Caco-2 (cell line): ENCODE measurements around the gene SULT1A1. TPM values are rescaled to one million over a fixed set of nuclear protein-coding genes. Genes with fewer than 3 reads are reported as not detected.

ENCODE experiments used
- BruUV-seq: library from RNA; stranded (reverse); fragments of 400-500 nt; replicated peaks from 2 replicates; lab custom pipeline; 2021; lab: Mats Ljungman, UMichigan
- CTCF ChIA-PET: fragments of 300-600 bp; sonication (Branson Sonifier 250); formaldehyde crosslinking; loops from one replicate; lab custom pipeline; 2022; ENCODE audit warnings: antibody characterized with exemption; lab: Charles Lee
- POLR2A ChIA-PET: fragments of 300-600 bp; sonication (Branson Sonifier 250); formaldehyde crosslinking; loops from one replicate; lab custom pipeline; 2022; ENCODE audit warnings: antibody characterized with exemption; lab: Charles Lee
- DNase-seq, 2 experiments: peaks; one replicate each; pipeline versions ENCODE4 v3.0.0 to v3.0.0-alpha.2; 2020 to 2022
- H3K27me3 ChIP-seq: replicated peaks from 2 replicates; pipeline ENCODE4 v1.6.0; 2011; ENCODE audit warnings: low read length; ENCODE audit not compliant: control insufficient read depth, insufficient read depth
- H3K36me3 ChIP-seq: 2 replicates; pipeline ENCODE4 v1.5.1; 2011; ENCODE audit warnings: low read length; ENCODE audit not compliant: control insufficient read depth, insufficient read depth
- H3K4me1 ChIP-seq: fragments of 250-450 bp; sonication (Bioruptor Pico); 2 replicates; pipeline ENCODE4 v1.5.1; 2020; ENCODE audit warnings: mild to moderate bottlenecking
- H3K4me3 ChIP-seq: 2 replicates; pipeline ENCODE4 v1.5.1; 2011; ENCODE audit warnings: low read depth, mild to moderate bottlenecking, control low read depth, low read length
- H3K9me3 ChIP-seq: fragments of 250-450 bp; sonication (Bioruptor Pico); 2 replicates; pipeline ENCODE4 v1.5.1; 2020; ENCODE audit warnings: mild to moderate bottlenecking, moderate library complexity
- H3K27ac Mint-ChIP-seq: one replicate; pipeline ENCODE4 v1.8.0; 2022; ENCODE audit warnings: mixed read lengths; ENCODE audit not compliant: unreplicated experiment
- H3K27me3 Mint-ChIP-seq: one replicate; pipeline ENCODE4 v1.8.0; 2022; ENCODE audit warnings: mixed read lengths; ENCODE audit not compliant: insufficient read depth, unreplicated experiment
- H3K36me3 Mint-ChIP-seq: one replicate; pipeline ENCODE4 v1.8.0; 2022; ENCODE audit warnings: mild to moderate bottlenecking, mixed read lengths; ENCODE audit not compliant: insufficient read depth, unreplicated experiment
- H3K4me1 Mint-ChIP-seq: one replicate; pipeline ENCODE4 v1.8.0; 2022; ENCODE audit warnings: low read depth, mixed read lengths; ENCODE audit not compliant: unreplicated experiment
- H3K4me3 Mint-ChIP-seq: one replicate; pipeline ENCODE4 v1.8.0; 2022; ENCODE audit warnings: mild to moderate bottlenecking, moderate library complexity, mixed read lengths; ENCODE audit not compliant: unreplicated experiment
- H3K9me3 Mint-ChIP-seq: one replicate; pipeline ENCODE4 v1.8.0; 2022; ENCODE audit warnings: mixed read lengths; ENCODE audit not compliant: unreplicated experiment
- intact Hi-C: fragments of 100-400 bp; cut with micrococcal nuclease; formaldehyde crosslinking; loops from one replicate; pipeline ENCODE4 v1.10.0; 2022; ENCODE audit not compliant: unreplicated experiment
- total RNA-seq: library from RNA; stranded (reverse); gene quantifications from 2 replicates; pipeline ENCODE4 v1.2.3, GENCODE V29; 2022
- TF ChIP-seq, protein P1 (sequence below), 2 experiments: fragments of 200-600 bp in 1 of 2; IDR thresholded peaks; 1 replicate in 1 of 2; 2 replicates in 1 of 2; pipeline versions ENCODE4 v1.5.1 to v1.8.0; 2011 to 2022; ENCODE audit warnings: antibody characterized with exemption in 1 of 2, control low read depth in 1 of 2, inconsistent platforms in 1 of 2, low read depth in 1 of 2, low read length in 1 of 2, mild to moderate bottlenecking in 1 of 2, moderate library complexity in 1 of 2; ENCODE audit not compliant: insufficient read depth in 1 of 2, severe bottlenecking in 1 of 2, unreplicated experiment in 1 of 2

The SULT1A1 gene
- total RNA-seq, 1 experiment from 2014 or later: 9.1 TPM

DNA sequence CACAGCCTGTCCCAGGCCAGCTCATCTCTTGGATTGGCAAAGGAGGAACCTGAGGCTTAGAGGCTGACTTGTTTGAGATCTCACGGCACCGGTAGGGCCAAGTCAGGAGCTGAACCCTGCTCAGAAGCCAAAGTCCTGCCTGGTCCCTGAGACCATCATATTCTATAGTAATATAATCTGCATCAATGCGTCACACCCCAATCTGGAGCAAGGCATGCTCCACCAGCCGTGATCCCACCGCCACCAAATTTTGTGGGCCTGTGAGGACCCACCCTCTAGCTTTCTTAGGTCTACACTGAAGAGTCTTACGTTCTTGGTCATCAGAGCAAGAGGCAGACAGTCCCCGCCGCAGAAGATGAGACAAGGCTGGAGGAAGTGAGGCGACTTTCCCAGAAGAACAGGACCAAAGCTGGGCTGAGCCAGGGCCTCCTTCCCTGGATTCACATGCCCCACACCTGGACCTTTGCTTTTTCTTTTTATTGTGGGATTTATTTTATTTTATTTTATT is 2.7 kb downstream of the SULT1A1 start:
- CTCF ChIA-PET: no interaction called here

DNA sequence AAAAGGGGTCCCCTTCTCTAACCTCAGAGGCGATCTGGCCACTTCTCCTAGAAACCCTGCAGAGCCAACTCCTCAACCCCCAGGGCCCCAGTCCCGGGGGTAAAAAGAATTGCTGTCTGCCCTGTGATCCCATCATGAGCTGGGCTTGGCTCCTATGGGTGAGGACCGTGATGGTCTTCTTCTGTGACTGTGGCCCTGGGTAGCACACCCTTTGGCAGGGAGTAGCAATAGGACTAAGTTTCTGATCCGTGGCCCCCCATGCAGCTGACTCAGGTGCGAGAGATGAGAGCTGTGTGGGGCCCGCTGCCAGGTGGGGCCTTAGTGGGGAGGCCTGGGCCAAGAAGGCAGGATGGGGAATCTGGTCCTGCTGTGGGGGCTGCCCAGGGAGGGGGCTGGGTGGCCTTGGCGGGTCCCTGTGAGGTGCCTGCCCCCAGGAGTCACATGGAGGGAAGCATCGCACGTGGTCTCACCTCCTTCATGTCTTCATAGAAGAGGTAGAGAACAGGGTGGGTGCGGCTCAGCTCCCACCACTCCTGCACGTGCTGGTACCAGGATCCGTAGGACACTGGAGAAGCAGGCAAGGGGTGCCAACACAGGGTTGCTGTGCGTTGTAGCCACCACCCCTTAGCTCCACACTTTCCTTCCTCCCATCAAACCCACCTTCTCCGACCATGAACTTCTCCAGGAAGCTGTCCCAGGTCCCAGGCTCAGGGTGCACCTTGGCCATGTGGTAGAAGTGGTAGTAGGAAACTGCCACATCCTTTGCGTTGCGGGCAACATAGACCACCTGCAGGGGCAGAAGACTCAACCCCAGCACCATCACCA is 3.3 kb downstream of the SULT1A1 start:
- Histone ChIP-seq H3K9me3 (no peaks in the 10 kb centered on the region), H3K4me1 (no peaks in the 10 kb centered on the region), H3K27me3 (no peaks in the 10 kb centered on the region), H3K4me3 (no peak overlapping the region), H3K36me3 (no peaks in the 10 kb centered on the region)
- ChIA-PET CTCF (no interaction called here), POLR2A (no interaction called here)
- Mint-ChIP-seq H3K4me3 (no peak overlapping the region), H3K27ac (no peak overlapping the region), H3K36me3 (peaks cover 6% of the 10 kb centered on the region), H3K27me3 (no peaks in the 10 kb centered on the region), H3K9me3 (no peaks in the 10 kb centered on the region), H3K4me1 (no peaks in the 10 kb centered on the region)
- TF ChIP-seq, protein P1, sequence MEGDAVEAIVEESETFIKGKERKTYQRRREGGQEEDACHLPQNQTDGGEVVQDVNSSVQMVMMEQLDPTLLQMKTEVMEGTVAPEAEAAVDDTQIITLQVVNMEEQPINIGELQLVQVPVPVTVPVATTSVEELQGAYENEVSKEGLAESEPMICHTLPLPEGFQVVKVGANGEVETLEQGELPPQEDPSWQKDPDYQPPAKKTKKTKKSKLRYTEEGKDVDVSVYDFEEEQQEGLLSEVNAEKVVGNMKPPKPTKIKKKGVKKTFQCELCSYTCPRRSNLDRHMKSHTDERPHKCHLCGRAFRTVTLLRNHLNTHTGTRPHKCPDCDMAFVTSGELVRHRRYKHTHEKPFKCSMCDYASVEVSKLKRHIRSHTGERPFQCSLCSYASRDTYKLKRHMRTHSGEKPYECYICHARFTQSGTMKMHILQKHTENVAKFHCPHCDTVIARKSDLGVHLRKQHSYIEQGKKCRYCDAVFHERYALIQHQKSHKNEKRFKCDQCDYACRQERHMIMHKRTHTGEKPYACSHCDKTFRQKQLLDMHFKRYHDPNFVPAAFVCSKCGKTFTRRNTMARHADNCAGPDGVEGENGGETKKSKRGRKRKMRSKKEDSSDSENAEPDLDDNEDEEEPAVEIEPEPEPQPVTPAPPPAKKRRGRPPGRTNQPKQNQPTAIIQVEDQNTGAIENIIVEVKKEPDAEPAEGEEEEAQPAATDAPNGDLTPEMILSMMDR (IDR thresholded peaks at IDR 0.05; ENCODE audit: insufficient read depth in 1 of 2, low read depth in 1 of 2, low read length in 1 of 2, severe bottlenecking in 1 of 2, unreplicated experiment in 1 of 2): no peak
- BruUV-seq: no TSS peak
- DNase-seq: no peak
- intact Hi-C loops: no loop called here

More for the DNA sequence above, 2.7 kb downstream of the SULT1A1 start:
- no peaks in the 10 kb centered on the region for H3K27me3 ChIP-seq
- no peaks in the 10 kb centered on the region for H3K36me3 ChIP-seq
- BruUV-seq: no TSS peak
- Mint-ChIP-seq H3K9me3 (no peaks in the 10 kb centered on the region), H3K27ac (no peak overlapping the region), H3K36me3 (peaks cover 6% of the 10 kb centered on the region), H3K4me3 (no peak overlapping the region), H3K4me1 (no peaks in the 10 kb centered on the region), H3K27me3 (no peaks in the 10 kb centered on the region)
- H3K4me3 ChIP-seq: no peak overlapping the region
- intact Hi-C loops: no loop called here
- no peak for DNase-seq
- TF ChIP-seq, protein P1 (IDR thresholded peaks at IDR 0.05; ENCODE audit: insufficient read depth in 1 of 2, low read depth in 1 of 2, low read length in 1 of 2, severe bottlenecking in 1 of 2, unreplicated experiment in 1 of 2): no peak
- no peaks in the 10 kb centered on the region for H3K9me3 ChIP-seq
- no peaks in the 10 kb centered on the region for H3K4me1 ChIP-seq
- POLR2A ChIA-PET: no interaction called here

DNA sequence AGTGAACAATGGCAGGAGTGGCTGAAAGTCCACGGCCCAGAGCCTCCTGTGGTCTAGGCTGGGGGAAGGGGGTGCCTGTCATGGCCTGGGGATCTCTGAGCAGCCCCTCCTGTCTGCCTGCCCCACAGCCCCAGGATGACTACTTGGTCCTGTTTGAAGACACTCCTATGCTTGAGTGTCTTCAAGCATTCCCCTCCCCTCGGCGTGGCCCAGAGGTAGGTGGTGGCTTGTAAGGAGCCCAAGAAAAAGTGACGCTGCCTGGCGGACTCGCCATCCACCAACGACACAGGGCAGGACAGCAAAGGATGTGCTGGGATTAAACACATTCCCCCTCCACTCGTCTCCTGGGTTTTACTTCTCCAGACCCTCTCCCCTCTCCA is 5.7 kb downstream of the SULT1A1 start:
- intact Hi-C loops: no loop called here
- no peaks in the 10 kb centered on the region for H3K27me3 Mint-ChIP-seq
- no TSS peak for BruUV-seq
- no peaks in the 10 kb centered on the region for H3K4me1 Mint-ChIP-seq
- no peak overlapping the region for H3K4me3 ChIP-seq
- H3K36me3 ChIP-seq: no peaks in the 10 kb centered on the region
- no peaks in the 10 kb centered on the region for H3K9me3 ChIP-seq
- DNase-seq: no peak
- peaks cover 6% of the 10 kb centered on the region for H3K36me3 Mint-ChIP-seq
- TF ChIP-seq, protein P1 (IDR thresholded peaks at IDR 0.05; ENCODE audit: insufficient read depth in 1 of 2, low read depth in 1 of 2, low read length in 1 of 2, severe bottlenecking in 1 of 2, unreplicated experiment in 1 of 2): no peak
- no peak overlapping the region for H3K27ac Mint-ChIP-seq
- H3K4me1 ChIP-seq: no peaks in the 10 kb centered on the region
- no peaks in the 10 kb centered on the region for H3K27me3 ChIP-seq
- no peak overlapping the region for H3K4me3 Mint-ChIP-seq
- ChIA-PET CTCF (no interaction called here), POLR2A (no interaction called here)
- no peaks in the 10 kb centered on the region for H3K9me3 Mint-ChIP-seq
